ENCODE results near the gene TDRD12.
"Not testable (repeated sequence)": the region's sequence is repeated elsewhere in the genome, so short reads cannot be mapped to it uniquely, and the experiment has no call there.

DNA sequence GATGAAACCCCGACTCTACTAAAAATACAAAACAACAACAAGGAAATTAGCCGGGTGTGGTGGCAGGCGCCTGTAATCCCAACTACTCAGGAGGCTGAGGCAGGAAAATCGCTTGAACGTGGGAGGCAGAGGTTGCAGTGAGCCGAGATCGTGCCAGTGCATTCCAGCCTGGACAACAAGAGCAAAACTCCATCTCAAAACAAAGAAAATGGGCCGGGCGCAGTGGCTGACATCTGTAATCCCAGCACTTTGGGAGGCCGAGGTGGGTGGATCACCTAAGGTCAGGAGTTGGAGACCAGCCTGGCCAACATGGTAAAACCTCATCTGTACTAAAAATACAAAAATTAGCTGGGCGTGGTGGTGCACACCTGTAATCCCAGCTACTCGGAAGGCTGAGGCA lies 112.5 kb downstream of the TDRD12 start:
- not testable (repeated sequence) for TF ChIP-seq POLR2A (IDR thresholded peaks at IDR 0.05; ENCODE audit: low read length); GATA1 (IDR thresholded peaks at IDR 0.05; ENCODE audit: low read depth, low read length)
